ENCODE measurements around the gene ELF4. TPM values are rescaled to one million over a fixed set of nuclear protein-coding genes. Genes with fewer than 3 reads are reported as not detected.

The ELF4 gene
- total RNA-seq, 2 donors from 2014 or later = 4.2 to 6.4 TPM

- ATAC-seq = peak; percentile 67 to 88
- peak; percentile 50 for DNase-seq
- intact Hi-C loops (cut with DNase I) = no loop called here
Measured at GRCh38 chrX:130091980-130092522, 18.2 kb downstream of the ELF4 start.

- DNase-seq = no peak
- ATAC-seq = no peak
- intact Hi-C loops (cut with DNase I) = no loop called here
Measured at GRCh38 chrX:130090364-130090763, 19.9 kb downstream of the ELF4 start.

- intact Hi-C loops (cut with DNase I) = no loop called here
- peak; percentile 25 to 48 for ATAC-seq
- no peak for DNase-seq
Measured at GRCh38 chrX:130086447-130087206, 23.7 kb downstream of the ELF4 start.

- intact Hi-C loops (cut with DNase I) = no loop called here
- DNase-seq = no peak
- ATAC-seq = no peak
Measured at GRCh38 chrX:130085551-130086446, 24.5 kb downstream of the ELF4 start.

- ATAC-seq (no peak), DNase-seq (no peak)
- intact Hi-C loops (cut with DNase I) = loop anchor here in 1 of 2 donors (5.0 kb wide), 1 partner anchor 108 kb away; no protein-coding TSS in a partner anchor
Measured at GRCh38 chrX:130084631-130085237, 25.6 kb downstream of the ELF4 start.

- DNase-seq (no peak), ATAC-seq (no peak)
- intact Hi-C loops (cut with DNase I) = loop anchor here in 1 of 2 donors (5.0 kb wide), 1 partner anchor 108 kb away; no protein-coding TSS in a partner anchor
Measured at GRCh38 chrX:130083656-130084382, 26.5 kb downstream of the ELF4 start.

- DNase-seq (no peak), ATAC-seq (no peak)
- intact Hi-C loops (cut with DNase I) = loop anchor here in 1 of 2 donors (5.0 kb wide), 1 partner anchor 109 kb away; no protein-coding TSS in a partner anchor
Measured at GRCh38 chrX:130083107-130083490, 27.2 kb downstream of the ELF4 start.

- intact Hi-C loops (cut with DNase I) = loop anchor here in 1 of 2 donors (5.0 kb wide), 1 partner anchor 110 kb away; no protein-coding TSS in a partner anchor
Measured at GRCh38 chrX:130082244-130083106, 27.8 kb downstream of the ELF4 start.

GRCh38 chrX:130081421-130082045 is 28.8 kb downstream of the ELF4 start:
- no peak for DNase-seq
- intact Hi-C loops (cut with DNase I) = loop anchor here in 1 of 2 donors (5.0 kb wide), 1 partner anchor 111 kb away; no protein-coding TSS in a partner anchor
- no peak for ATAC-seq

More at GRCh38 chrX:130082244-130083106, 27.8 kb downstream of the ELF4 start:
- ATAC-seq = peak; percentile 54 to 72
- peak; percentile 48 for DNase-seq

- no peak for DNase-seq
- ATAC-seq = no peak
- intact Hi-C loops (cut with DNase I) = loop anchor here in 1 of 2 donors (5.0 kb wide), 1 partner anchor 111 kb away; no protein-coding TSS in a partner anchor
Measured at GRCh38 chrX:130080791-130081367, 29.4 kb downstream of the ELF4 start.

GRCh38 chrX:130079824-130080406 is 30.4 kb downstream of the ELF4 start:
- ATAC-seq (peak; percentile 40 to 52), DNase-seq (peak; percentile 58)
- intact Hi-C loops (cut with DNase I) = loop anchor here (2.0 to 10.0 kb wide), 4 partner anchors 42 to 113 kb away; no protein-coding TSS in a partner anchor

GRCh38 chrX:130075777-130076176 is 34.5 kb downstream of the ELF4 start:
- ATAC-seq = no peak
- intact Hi-C loops (cut with DNase I) = loop anchor here (5.0 to 10.0 kb wide), 2 partner anchors 47 to 49 kb away; no protein-coding TSS in a partner anchor
- DNase-seq = no peak

GRCh38 chrX:130072345-130072740 is 38.0 kb downstream of the ELF4 start:
- intact Hi-C loops (cut with DNase I) = loop anchor here in 1 of 2 donors (10.0 kb wide), 1 partner anchor 52 kb away; no protein-coding TSS in a partner anchor
- DNase-seq = no peak
- no peak for ATAC-seq

- intact Hi-C loops (cut with DNase I) = loop anchor here in 1 of 2 donors (10.0 kb wide), 1 partner anchor 53 kb away; no protein-coding TSS in a partner anchor
Measured at GRCh38 chrX:130071611-130072344, 38.5 kb downstream of the ELF4 start.

GRCh38 chrX:130066975-130067615 is 43.2 kb downstream of the ELF4 start:
- intact Hi-C loops (cut with DNase I) = no loop called here
- ATAC-seq = no peak
- no peak for DNase-seq

More at GRCh38 chrX:130071611-130072344, 38.5 kb downstream of the ELF4 start:
- no peak for DNase-seq
- ATAC-seq = no peak
